NCI-H82 treated with DMSO at 0.1 percent for 48 hours (cell line): Measurements from ENCODE around the gene PLXNA2.

Source experiments
- DNase-seq: peaks from one replicate; lab custom pipeline; 2025; ENCODE audit not compliant: unreplicated experiment; lab: John Stamatoyannopoulos, UW

The PLXNA2 gene

DNA sequence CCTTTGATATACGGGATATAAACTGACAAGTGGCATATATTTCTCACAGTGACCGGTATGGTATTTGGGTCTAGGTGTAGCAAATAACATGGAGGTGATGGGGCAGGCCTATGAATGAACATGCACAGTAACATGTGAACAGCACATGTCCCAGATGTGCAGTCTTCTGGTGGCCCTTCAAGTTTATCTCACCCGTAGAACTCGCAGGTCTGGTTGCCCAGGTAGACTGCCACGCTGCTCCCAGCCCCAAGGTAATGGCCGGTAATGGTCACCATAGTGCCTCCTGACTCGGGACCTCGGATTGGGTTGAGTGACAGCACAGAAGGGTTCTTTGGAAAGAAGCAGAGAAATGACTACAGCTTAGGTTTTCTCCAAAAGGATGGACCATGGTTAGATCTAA is 192.0 kb downstream of the PLXNA2 start:
- no peak for DNase-seq

DNA sequence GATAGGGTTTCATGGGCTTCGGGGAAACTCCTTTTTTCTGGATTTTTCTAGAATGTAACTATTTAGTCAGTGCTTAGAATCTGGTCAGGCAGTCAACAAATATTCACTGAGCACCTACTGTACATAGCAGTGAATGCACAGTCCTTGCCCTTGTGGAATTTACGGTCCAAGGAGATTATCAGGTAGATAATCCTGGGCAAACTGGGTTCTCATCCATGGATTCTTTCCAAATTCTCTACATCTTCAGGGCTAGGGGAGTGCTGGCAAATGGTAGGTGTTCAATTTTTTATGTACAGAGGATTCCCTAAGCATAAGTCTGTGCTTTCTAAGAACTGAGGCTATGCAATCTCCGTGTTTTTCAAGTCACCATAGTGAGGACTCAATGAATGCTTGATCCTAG is 192.5 kb downstream of the PLXNA2 start:
- DNase-seq = no peak

DNA sequence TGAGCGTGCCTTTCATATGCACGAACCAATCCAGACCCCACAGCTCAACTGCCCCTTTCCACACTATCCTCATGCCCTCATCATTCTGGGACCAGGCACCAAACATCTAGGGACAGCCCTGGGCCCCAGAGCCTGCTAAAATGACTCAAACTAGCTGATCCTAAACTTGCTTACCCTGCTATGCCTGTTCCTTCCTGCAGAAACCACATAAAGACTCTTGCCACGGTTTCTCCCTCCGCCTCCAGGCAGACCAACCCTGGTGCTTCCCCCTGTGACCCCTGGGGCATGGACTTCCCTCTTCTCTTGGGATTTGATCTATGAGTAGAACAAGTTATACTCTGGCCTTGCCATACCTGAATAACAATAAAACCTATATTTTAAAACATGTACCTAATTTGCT is 195.3 kb downstream of the PLXNA2 start:
- DNase-seq = no peak

DNA sequence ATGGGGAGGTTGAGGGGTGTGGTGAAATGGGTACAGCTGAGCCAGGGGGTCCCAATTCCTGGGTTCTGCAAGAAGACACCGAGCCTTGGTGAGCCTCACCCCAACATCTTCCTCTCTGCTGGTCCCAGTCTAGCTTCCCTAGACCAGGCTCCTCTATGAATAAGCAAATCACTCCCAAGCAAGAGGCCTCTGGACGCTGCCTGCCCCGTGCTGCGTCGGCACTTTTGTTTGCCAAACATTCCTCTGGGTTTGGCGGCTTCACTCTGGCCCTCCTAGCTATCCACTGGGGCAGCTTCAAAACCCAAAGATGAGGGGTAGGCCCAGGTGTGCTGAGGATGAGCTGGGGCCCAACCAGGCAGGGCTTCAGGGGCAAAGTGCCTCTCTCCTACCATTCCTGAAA is 196.2 kb downstream of the PLXNA2 start:
- no peak for DNase-seq

DNA sequence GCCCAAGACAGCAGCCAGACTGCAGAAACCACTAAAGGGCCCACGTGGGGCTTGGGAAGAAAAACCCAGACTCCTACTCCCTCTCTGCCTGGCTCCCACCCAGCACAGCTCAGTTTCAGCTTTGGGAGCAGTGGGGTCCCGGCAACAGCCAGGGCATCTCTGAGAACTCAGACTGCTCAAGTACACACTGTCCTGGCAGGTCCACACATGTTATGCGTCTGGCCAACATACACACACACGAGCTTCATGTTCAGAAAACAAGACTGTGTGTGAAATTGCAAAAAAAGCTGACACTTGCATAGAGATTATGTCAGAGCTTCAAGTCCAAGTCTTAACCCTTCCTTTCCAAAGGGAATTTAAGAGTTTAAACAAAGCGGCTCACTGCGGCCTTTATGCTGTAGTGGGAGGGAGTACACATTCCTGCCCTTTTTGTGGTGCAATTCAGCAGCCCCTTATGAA is 196.7 kb downstream of the PLXNA2 start:
- DNase-seq = no peak

DNA sequence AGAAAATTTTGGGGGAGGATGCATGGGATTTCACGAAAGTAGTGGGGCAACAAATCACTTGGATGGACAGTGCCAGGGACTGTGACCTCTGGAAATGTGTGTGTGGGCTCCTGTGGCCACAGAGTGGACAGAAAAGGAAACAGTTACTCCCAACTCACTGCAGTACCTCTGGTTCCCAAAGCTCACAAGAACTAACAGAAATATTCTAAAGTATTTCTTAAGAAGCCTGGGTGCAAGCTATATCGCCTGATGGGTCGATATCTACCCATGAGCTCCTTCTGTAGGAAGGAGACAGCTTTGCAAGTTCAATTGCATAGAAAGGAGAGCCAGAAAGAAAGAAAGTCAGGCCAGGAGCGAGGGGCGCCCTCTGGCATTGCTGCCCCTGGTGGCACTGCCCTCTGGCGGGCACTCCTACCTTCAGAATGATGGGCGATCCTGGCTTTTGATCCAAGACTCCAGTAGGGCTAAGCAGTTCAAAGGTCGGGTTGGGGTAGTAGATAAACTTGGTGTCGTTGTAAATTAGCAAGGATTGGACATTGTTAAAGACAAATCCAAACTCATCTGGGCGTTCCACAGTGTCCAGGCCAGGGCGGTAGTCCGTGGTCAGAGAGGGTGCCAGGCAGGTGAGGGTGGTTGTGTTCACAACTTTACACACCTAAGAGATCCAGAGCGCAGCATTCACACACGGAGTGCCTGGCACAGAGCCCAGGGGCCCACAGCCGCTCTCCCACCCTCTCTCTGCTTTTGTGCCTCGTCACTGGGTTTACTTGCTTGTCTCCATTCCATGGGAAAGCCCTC is 198.5 kb downstream of the PLXNA2 start:
- no peak for DNase-seq

DNA sequence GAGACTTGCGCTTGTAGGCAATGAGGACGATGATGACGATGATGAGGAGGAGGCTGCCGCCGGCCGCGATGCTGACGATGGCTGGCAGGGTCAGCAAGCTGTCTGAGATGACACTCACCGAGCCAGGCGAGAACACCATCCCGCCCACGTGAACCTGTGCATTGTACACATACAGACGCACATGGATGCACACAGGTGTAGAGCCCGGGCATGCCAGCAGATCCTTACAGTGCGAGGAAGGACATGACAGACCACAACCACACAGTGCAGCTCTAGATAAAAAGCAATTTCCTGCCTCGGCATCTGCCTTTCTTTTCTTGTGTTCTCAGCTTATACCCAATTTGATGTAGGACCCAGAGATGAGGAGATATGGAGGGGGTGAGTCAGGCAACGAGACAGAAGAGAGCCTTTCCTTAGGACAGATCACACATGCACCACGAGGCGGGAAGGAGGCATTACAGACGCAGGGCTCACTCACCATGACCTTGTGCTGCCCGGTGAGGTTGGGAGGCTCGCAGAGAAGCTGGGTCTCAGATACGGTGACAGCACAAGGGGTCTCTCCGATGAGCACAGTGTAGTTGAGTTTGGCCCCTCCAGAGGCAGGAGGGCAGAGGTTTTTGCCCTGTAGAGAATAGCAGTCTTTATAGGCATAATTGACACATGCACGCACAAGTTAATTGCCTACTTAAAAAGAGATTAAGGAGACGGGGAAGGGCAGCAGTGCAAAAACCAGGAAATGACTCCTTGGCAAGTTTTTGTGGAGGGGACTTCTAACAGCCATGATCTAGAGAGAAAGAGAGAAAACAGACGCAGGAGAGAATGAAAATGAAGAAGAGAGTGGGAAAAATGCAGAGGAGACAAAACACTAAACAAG is 199.4 kb downstream of the PLXNA2 start:
- DNase-seq = no peak

DNA sequence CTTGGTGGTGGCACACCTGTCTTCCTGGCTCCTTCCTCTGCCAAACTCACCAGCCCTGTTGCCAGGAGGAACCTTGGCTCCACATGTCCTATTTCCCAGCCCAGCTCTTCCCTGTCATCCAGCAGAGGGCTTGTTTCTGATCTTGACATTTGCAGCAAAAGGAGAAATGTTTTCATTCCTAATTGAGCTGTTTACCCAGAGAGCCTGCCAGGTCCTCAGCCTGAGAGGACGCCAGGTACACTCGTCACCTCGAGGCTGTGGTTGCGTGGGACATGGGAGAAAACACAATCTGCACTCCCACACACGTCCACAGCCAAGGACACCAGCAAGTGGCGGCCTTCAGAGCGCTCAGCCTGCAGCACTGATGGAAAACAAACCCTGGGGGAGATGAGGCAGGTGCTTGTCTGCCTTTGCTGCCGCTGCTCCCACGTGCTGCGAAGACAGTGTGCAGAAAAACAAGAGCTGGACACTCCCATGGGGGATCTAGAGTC is 200.4 kb downstream of the PLXNA2 start:
- no peak for DNase-seq

DNA sequence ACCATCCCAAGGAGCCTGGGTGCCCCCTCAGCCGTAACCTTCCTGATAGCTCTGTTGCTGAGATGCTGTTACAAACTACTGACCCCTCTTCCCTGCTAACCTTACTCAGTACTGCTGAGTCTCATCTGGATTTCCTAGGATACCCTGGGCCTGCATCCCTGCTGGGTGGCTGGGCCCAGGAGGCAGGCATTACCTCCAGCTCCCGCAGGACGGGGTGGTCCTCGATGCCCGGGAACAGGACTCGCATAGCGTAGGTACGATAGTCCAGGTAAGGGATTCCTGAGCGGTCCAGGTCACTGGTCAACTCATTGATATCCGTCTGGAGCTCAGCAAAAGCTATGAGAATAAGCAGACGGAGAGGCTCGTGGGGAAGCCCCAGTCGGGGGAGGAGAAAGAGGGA is 201.3 kb downstream of the PLXNA2 start:
- no peak for DNase-seq

DNA sequence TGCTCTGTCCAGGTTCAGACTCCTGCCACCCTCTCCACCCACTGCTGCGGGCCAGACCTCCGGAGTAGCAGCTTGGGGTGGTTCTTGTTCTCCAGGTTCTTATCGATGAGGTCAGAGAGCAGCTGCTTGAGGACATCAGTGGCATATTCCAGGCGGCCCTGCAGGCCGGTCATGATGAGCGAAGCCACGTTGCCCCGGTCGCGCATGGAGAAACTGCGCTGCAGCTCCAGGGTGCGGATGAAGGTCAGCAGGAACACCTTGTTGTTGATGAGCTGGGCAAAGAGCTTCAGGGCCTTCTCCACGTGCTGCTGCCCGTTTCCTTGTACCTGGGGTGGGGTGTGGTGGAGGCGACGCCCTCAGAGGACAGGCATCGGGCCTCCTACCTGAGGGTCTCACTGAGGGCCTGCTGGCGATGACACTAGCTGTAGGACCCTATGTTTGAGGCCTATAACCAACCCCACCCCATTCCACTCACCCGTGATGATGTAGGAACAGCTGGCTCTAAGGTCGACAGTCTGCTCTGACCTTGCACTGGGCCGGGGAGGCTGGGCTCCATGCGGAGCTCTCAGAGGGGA is 202.1 kb downstream of the PLXNA2 start:
- no peak for DNase-seq

DNA sequence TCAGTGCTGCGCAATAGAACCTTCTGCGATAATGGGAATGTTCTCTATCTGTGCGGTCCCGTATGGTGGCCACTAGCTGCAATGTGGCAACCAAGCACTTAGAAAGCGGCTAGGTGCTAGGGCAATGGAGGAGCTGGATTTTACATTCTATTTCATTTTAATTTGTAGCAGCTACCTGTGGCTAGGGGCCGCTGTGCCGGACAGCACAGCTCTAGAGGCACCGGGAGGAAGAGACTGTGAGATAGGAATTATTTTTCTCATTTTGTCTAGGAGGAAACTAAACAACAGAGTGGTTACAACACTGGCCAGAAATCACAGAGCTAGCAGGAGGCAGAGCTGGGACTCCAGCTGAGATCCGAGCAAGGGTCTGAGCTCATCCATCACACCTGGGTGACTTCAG is 202.7 kb downstream of the PLXNA2 start:
- no peak for DNase-seq

DNA sequence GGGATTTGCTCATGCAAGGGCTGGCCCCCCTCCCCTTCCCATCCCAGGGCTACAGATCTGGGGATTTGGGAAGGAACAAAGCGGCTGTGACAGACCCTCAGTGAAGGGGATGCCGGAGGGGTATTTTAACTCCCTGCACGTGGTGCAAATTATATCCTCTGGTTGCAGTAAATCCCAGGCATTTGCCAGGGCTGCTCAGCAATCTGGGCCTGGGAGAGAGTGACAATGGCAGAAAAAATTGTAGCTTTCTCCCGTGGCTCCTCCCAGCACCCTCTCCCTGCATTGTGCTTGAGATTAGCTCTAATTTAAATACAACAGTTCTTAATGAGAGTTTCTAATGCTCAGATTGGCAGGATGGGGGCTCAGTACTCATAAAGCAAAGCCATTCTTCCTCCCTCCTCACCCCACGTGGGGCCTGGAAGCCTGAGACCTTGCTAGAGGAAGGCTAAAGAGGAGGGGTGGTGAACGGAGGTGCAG is 203.3 kb downstream of the PLXNA2 start:
- peak; percentile 71 for DNase-seq

DNA sequence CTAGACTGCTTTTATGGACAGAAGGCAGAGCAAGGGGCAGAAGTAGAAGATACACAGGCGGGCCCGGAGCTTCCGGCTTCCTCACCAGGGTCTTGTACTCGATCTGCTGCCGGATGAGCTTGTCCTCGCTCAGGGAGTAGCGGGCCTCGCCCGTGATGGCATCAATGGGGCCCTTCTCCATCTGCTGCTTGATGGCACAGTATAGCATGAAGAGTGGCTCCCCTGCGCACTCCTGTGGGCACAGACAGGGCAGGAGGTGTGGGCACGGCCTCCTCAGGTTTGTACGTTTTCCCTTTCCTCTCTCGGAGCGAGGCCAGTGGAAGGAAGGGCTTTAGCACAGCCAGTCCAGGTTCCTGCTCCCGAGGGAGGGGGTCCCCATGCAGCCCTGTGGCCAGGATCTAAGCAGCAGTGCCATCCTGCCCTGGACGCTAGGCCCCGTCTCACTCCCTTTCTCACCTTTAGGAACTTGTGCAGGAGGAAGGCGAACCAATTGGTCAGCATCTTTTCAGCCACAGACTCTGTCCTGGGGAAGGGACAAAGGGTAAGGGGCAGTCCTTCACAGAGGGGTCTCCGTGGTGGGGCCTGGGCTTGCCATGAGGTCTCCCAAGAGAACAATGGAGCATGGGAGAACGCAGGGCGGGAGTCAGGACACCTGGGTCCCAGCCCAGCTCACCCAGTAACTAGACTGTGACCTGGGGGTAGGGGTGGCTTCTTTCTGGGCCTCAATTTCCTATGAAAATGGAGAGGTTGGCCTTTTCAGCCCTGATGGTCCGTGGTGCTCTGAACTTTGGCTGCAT is 204.4 kb downstream of the PLXNA2 start:
- no peak for DNase-seq

DNA sequence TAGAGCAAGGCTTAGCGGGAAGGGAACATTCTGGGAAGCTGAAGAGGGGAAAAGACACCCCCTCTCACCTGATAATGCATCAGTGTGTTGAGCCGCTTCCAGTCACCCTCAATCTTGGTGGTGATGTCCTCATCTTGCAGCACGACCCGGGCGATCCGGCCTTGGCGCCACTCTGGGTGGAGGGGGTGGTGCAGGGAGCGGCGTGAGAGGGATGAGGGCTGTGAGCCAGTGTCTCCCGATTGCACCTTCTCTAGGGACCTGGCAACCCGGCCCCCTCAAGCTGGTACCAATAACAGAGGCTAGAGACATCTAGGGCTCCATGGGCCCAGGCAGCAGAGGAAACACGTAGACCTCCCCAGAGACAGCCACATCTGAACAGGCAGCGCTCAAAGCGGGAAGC is 205.9 kb downstream of the PLXNA2 start:
- no peak for DNase-seq

DNA sequence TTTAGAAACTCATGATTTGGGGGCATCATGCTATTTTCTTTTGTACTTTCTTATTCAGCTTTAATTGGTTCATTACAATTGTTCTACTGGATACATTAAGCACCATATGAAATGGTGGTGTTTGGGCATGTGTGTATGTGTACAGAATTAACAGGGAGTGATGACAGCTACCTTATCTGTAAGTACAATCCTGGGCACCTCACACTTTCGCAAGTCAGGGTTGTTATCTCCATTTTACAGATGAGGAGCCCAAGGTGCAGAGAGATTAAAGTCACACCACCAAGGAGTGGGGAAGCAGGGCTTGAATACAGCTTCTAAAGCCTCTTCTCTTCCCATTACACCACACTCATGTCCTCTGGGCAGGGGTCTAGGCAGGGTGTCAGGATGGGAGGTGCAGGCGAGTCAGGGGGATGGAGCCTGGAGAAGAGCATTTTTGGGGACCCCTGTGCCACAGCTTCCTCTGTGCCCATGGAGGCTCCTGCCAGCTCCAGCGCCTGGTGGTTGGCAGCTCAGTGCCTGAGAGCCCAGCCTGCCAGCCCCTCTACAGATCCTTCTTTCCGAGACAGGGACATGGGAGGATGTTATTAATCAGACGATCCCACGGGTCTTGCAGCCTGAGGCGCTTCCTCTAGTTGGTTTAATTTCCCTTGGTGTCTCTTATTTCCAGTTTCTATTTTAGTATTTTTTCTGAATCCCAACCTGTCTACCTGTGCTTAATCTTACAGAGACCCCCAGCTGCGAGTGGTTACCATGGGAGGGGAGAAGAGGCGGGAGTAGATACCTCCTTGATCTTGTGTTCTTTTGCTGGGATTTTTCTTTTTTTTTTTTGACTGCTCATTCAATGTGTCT is 207.0 kb downstream of the PLXNA2 start:
- no peak for DNase-seq

DNA sequence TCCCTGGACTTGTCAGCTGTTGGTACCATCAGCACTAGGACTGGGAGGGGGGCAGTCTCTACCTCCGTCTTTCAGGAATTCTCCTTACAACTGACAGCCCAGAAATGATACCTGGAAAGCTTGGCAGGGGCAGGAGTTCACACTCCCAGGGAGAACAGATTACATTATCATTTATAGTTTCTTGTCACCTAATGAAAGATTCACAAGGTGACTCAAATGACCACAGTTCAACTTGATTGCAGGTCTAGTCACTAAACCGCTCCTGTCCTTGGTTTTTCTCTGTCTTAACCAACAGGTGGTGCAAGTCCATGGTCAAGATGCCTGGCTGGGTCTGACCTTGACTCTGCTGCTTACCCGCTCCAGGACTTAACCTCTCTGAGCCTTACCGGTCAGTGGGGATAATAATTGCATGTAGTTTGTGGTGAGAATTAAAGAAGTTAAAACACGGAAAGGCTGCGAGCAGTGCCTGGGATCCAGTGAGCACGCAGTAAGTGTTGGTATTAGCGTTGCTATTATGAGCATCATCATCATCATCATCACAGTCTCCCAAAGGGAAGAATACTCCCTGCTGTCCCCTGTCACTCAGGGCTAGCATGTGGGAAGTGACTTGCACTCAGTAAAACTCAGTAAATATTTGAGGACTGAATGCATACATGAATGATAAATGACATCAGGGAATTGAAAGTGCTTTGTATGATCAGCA is 207.9 kb downstream of the PLXNA2 start:
- DNase-seq = no peak

DNA sequence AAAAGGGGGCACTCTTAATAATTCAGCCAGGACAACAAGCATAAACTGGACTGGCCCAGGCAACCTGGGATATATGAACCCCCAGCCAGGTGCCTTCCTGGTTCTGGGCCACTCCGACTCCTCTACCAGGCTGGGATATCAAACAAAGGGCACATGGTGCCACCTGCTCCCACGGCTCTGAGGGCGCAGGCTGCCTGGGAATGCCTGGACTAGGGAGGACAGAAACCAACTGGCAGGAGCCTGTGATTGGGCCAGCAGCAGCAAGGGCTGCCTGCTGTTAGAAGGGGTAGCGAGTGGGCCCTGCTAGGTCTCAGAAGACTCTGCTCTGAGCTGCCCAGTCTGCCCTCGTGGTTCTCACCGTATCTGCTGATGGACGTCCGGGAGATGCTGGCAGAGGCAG is 210.0 kb downstream of the PLXNA2 start:
- no peak for DNase-seq

DNA sequence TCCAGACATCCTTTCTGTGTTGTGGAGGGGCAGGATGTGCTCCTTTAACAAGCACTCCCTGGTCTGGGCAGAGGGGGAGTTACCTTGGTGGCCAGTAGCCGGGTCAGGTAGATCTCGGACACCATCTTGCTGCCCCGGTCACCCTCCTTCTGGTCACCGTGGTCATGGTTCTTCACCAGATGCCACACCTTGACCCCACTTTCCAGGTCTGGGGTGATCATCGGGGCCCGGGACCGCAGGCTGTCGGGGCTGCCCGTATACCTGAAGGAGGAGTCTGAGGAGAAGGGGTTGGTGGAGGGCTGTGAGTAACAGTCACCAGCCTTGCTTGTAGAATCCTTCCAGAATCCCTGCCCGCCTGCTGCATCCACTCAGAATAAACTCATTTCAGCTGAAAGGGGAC is 210.9 kb downstream of the PLXNA2 start:
- no peak for DNase-seq

DNA sequence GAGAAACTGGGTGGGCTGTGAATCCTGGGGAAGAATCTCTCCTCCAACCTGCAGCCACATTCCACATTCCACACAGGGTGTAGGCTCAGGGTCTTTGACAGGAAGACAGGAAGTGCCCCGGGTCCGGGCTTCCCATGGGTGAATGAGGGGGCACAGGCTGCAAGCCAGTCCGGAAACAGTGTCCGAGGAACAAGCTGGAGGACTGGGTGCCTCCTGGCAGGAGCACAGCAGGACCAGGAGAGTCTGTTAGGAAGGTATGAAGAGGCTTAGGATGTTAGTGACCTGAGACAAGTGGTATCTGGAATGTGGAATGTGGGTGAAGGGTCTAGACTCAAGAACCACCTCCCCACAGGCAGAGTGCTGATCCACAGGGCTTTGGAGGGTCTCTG is 212.3 kb downstream of the PLXNA2 start:
- DNase-seq = no peak
